Thyroid gland (tissue), 4 donors: Measurements from ENCODE around the gene GAK.

Experiments
- POLR2A ChIP-seq, 2 donors: fragments of 450-650 bp; IDR thresholded peaks; one replicate each; pipeline ENCODE4 v1.6.1; 2017; ENCODE audit warnings: antibody characterized with exemption in 2 of 2, mild to moderate bottlenecking in 2 of 2, moderate library complexity in 1 of 2
- TF ChIP-seq, protein P1 (sequence below), 6 experiments: fragments of 200-600 bp in 3 of 6; fragments of 450-650 bp in 3 of 6; sonication (generic) in 3 of 6; IDR thresholded peaks; one replicate each; pipeline ENCODE4 v1.5.1; 2016 to 2019; ENCODE audit warnings: antibody characterized with exemption in 6 of 6, mild to moderate bottlenecking in 2 of 6, inconsistent platforms in 1 of 6, moderate library complexity in 1 of 6

DNA sequence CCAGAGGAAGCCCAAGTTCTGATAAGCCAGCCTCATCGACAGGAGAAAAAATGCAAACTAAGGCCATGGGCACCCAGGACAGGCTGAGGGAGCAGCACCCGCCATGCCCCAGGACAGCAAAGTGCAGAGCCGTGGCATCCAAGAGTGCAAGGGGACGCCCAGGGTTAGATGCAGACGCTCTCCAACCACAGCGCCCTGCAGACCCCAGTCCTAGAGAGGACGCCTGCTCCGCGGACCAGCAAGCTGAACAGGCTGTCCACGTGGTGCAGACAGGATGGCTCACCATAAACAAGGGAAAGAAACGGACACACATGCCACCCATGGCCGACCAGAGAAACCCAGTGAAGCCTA, 32.6 kb downstream of the GAK start:
- TF ChIP-seq, protein P1, sequence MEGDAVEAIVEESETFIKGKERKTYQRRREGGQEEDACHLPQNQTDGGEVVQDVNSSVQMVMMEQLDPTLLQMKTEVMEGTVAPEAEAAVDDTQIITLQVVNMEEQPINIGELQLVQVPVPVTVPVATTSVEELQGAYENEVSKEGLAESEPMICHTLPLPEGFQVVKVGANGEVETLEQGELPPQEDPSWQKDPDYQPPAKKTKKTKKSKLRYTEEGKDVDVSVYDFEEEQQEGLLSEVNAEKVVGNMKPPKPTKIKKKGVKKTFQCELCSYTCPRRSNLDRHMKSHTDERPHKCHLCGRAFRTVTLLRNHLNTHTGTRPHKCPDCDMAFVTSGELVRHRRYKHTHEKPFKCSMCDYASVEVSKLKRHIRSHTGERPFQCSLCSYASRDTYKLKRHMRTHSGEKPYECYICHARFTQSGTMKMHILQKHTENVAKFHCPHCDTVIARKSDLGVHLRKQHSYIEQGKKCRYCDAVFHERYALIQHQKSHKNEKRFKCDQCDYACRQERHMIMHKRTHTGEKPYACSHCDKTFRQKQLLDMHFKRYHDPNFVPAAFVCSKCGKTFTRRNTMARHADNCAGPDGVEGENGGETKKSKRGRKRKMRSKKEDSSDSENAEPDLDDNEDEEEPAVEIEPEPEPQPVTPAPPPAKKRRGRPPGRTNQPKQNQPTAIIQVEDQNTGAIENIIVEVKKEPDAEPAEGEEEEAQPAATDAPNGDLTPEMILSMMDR (IDR thresholded peaks at IDR 0.05), result no peak
- TF ChIP-seq POLR2A (IDR thresholded peaks at IDR 0.05), result no peak
